Lower leg skin (tissue), 4 donors: ENCODE results near the gene CD109. TPM values are rescaled to one million over a fixed set of nuclear protein-coding genes. Genes with fewer than 3 reads are reported as not detected.

Source experiments
- DNase-seq, 2 donors: peaks; one replicate each; pipeline ENCODE4 v3.0.0-alpha.2; 2019; ENCODE audit warnings: low spot score in 2 of 2
- H3K4me3 ChIP-seq: fragments of 200-600 bp; sonication (generic); 2 replicates; pipeline ENCODE4 v1.5.1; 2017; ENCODE audit warnings: mild to moderate bottlenecking, low read depth; ENCODE audit not compliant: poor library complexity, severe bottlenecking
- POLR2A ChIP-seq, 2 donors: fragments of 450-650 bp; IDR thresholded peaks; one replicate each; pipeline ENCODE4 v1.6.1; 2016 to 2017; ENCODE audit warnings: antibody characterized with exemption in 2 of 2, mild to moderate bottlenecking in 1 of 2, moderate library complexity in 1 of 2
- WGBS, 2 donors: methylation state at CpG; one replicate each; pipeline ENCODE4 v1.1.5; 2018; 5-methylcytosine and 5-hydroxymethylcytosine counted together
- intact Hi-C: fragments of 100-400 bp; cut with DNase I; formaldehyde crosslinking; loops from one replicate; pipeline ENCODE4 v1.15.0; 2023; ENCODE audit warnings: low total_unique reads
- total RNA-seq, 4 donors: library from RNA; depleted of rRNA; stranded (reverse); fragments of >200 nt; gene quantifications; one replicate each; pipeline ENCODE4 v1.1.0, GENCODE V29; 2016
- TF ChIP-seq, protein P1 (sequence below), 3 donors: fragments of 450-650 bp; IDR thresholded peaks; one replicate each; pipeline ENCODE4 v1.5.1; 2016; ENCODE audit warnings: antibody characterized with exemption in 3 of 3, mild to moderate bottlenecking in 3 of 3, moderate library complexity in 2 of 3

The CD109 gene
- total RNA-seq, 4 donors from 2014 or later = 26.1 to 51.7 (median 33.3) TPM

DNA sequence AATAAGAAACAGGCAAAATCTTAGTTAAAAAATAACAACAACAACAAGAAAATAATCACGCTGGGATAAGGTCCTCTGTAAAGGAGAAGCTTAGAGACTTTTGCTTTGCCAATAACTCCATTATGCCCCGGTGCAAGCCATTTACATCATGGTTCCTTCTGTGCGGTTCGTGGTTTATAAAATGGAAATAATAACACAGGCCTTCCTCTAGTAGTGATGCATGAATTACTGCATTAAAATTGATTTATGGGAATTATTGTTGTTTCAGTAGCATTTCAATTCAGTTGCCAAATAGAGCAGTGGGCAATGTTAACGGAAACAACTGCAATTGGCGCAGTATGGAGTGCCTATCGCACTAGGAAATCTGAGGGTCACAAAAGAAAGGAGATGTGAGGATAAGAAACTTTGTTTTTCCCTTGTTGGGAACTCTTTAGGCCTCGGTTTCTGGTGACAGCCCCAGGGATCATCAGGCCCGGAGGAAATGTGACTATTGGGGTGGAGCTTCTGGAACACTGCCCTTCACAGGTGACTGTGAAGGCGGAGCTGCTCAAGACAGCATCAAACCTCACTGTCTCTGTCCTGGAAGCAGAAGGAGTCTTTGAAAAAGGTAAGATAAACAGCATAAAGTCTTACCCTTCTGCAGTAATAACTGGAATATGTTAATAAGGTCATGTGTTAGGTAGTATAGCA lies 1.1 kb downstream of the CD109 start:
- TF ChIP-seq POLR2A (IDR thresholded peaks at IDR 0.05) = no peak
- TF ChIP-seq, protein P1, sequence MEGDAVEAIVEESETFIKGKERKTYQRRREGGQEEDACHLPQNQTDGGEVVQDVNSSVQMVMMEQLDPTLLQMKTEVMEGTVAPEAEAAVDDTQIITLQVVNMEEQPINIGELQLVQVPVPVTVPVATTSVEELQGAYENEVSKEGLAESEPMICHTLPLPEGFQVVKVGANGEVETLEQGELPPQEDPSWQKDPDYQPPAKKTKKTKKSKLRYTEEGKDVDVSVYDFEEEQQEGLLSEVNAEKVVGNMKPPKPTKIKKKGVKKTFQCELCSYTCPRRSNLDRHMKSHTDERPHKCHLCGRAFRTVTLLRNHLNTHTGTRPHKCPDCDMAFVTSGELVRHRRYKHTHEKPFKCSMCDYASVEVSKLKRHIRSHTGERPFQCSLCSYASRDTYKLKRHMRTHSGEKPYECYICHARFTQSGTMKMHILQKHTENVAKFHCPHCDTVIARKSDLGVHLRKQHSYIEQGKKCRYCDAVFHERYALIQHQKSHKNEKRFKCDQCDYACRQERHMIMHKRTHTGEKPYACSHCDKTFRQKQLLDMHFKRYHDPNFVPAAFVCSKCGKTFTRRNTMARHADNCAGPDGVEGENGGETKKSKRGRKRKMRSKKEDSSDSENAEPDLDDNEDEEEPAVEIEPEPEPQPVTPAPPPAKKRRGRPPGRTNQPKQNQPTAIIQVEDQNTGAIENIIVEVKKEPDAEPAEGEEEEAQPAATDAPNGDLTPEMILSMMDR (IDR thresholded peaks at IDR 0.05) = no peak
- no peak for DNase-seq
- intact Hi-C loops = no loop called here
- 30% methylated on average over 10 of the region's 10 CpGs for WGBS, 2 donors
- no peak overlapping the region for H3K4me3 ChIP-seq

DNA sequence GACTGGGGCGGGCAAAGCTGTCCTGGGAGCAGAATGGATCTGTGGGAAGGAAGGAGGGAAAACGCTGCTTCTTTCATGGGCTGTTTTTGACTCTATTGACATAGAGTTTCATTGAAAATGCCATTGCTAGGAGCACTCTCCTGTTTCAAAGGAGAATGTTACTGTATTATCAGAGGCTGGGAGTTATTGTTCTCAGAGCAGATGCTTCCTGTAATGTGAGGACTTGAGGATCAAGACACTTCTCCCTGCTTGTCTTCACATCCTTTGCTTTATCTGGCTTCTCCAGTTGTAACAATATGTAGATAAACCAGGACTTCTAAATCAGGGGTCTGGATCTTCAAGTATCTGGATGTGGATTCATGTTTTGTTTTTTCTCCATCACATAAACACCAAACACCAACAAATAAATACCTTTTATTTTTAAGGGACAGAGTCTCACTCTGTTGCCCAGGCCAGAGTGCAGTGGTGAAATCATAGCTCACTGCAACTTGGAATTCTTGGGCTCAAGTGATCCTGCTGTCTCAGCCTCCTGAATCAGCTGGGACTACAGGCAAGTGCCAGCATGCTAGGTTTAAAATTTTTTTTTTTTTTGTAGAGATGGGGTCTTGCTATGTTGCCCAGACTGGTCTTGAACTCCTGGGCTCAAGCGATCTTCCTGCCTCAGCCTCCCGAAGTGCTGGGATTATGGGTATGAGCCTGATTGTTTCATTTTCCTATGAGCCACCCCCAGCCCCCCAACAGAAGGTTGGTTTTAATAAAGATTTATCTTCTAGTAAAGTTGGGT lies 3.9 kb downstream of the CD109 start:
- no peak for DNase-seq
- WGBS, 2 donors = 85% methylated on average over 4 of the region's 4 CpGs
- TF ChIP-seq, protein P1 (IDR thresholded peaks at IDR 0.05) = no peak
- no peak for TF ChIP-seq POLR2A (IDR thresholded peaks at IDR 0.05)
- no peak overlapping the region for H3K4me3 ChIP-seq
- intact Hi-C loops = no loop called here

DNA sequence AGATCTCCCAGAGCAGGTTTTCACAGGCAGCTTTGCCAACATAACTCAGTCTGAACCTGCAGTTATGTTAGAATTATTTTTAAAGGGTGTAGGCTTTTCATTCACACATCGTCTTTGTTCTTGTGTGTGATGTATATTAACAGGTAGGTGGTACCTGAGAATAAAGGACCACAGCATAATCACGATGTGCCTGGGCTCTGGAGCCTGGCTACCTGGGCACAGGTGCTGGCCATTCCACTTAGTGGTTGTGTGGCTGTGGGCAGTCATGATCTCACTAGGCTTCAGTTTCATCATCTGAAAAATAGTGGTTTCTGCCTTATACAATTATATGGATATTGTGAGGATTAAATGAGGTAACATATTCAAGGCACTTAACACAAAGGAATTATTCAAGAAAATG lies 6.4 kb downstream of the CD109 start:
- 42 to 52% methylated on average over 2 of the region's 2 CpGs for WGBS, 2 donors
- no peak for DNase-seq
- intact Hi-C loops = no loop called here
- no peak overlapping the region for H3K4me3 ChIP-seq
- no peak for TF ChIP-seq POLR2A (IDR thresholded peaks at IDR 0.05)
- TF ChIP-seq, protein P1 (IDR thresholded peaks at IDR 0.05) = no peak

DNA sequence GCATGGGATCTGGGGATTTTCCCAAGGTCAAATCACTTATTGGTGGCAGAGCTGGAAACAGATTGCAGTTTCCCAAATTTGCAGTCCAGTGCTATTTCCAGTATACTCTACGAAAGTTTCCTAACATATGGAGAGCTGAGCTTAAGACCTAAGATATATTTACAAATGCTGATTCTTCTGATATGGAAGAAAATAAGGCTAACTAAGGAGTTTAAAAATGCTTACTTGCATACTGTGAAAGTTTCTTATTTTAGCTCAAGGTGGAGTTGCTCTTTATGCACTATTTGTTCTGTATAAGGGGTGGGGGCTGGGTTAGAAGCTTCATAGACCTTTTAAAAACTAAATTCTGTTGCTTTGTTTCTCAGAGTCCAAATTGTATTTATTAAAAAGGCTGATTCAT lies 7.5 kb downstream of the CD109 start:
- WGBS, 2 donors = 64 to 68% methylated on average over 1 of the region's 1 CpG
- no peak for DNase-seq
- H3K4me3 ChIP-seq = no peak overlapping the region
- TF ChIP-seq, protein P1 (IDR thresholded peaks at IDR 0.05) = no peak
- no peak for TF ChIP-seq POLR2A (IDR thresholded peaks at IDR 0.05)
- intact Hi-C loops = no loop called here

DNA sequence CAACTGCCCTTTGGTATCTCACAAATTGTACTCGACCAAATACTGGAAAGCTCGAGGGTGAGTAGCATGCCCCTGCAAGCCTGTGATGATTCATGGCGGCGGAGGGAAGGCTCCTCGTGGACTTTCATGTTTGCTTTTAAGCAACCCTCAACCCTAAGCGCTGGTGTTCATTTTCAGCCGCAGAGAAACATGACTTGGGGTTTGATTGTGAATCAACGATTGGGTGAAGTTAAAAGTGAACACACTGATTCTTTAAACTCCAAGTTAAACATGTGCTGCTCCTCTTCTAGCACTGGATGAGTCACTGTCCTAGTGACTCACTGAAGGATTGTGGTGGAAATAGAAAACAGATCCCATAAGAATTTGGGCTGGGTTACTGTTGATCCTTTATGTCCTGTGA lies 8.3 kb downstream of the CD109 start:
- 31 to 32% methylated on average over 8 of the region's 8 CpGs for WGBS, 2 donors
- DNase-seq = peak in 1 of 2 donors; percentile 64
- intact Hi-C loops = no loop called here
- no peak overlapping the region for H3K4me3 ChIP-seq
- TF ChIP-seq POLR2A (IDR thresholded peaks at IDR 0.05) = no peak

DNA sequence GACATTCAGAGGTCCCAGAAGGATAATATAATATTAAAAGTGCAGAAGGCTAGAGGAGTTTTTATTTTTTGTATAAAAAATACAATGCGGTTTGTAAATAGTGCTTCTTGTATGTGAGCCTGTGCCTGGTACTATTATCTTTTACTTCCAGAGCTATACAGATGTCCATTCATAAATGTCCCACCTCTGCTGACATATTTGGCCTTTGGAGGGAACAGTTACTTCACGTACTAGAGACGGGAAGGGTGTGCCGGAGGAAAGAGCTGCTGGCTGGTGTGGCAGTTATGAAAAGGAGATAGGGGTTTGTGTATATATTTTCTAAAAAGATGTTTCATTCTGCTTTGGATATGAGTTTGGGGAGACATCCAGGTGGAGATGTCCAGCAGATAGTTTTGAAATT lies 8.8 kb downstream of the CD109 start:
- no peak for DNase-seq
- TF ChIP-seq POLR2A (IDR thresholded peaks at IDR 0.05) = no peak
- TF ChIP-seq, protein P1 (IDR thresholded peaks at IDR 0.05) = no peak
- WGBS, 2 donors = 52 to 56% methylated on average over 4 of the region's 4 CpGs
- intact Hi-C loops = no loop called here
- H3K4me3 ChIP-seq = no peak overlapping the region
